ENCODE results near the gene KLHL12. TPM values are rescaled to one million over a fixed set of nuclear protein-coding genes. Genes with fewer than 3 reads are reported as not detected.

The KLHL12 gene
- total RNA-seq, 2 donors from 2014 or later, result 25.1 to 43.1 TPM

DNA sequence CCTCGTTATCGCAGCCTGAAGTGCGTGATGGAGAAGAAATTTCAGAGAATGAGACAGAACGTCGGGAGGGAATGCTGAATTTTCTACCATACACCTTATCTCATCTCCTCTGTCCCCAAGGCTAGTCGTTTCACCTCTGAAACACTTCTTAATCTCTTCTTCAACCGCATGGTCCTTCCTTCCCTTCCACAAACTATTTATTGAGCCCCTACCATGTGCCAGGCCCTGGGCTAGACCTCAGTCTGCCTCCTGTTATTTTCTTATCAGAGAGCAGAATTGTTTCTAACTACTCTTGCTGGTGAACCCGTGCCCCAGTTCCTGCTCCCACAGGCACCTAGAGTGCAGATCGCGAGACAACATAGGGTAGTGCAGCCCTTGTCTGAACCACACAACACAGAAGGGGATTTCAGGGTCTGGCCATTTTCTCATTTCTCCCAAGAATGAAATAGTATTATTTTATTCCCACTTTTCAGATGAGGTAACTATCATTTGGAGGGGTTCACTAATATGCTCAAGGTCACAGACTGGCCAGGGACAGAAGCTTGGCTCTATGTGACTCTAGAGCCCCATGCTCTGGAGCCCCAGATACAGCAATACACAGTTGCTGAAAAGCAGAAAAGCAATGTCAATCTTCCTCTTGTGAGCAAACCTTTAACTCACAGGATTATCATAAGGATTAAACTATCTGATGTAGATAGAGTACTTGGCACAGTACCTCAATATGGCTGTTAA lies 31.7 kb upstream of the KLHL12 start:
- Mint-ChIP-seq H3K4me1 (ENCODE audit: low read depth in 2 of 2) (peaks cover 24 to 30% of the 10 kb centered on the region in 2 donors), H3K4me3 (peak overlapping the region; percentile 85), H3K36me3 (no peaks in the 10 kb centered on the region), H3K9me3 (no peaks in the 10 kb centered on the region), H3K27me3 (no peaks in the 10 kb centered on the region), H3K27ac (peak overlapping the region; percentile 61 to 84)
- no peak for DNase-seq (ENCODE audit: low spot score)
- ATAC-seq, result no peak

DNA sequence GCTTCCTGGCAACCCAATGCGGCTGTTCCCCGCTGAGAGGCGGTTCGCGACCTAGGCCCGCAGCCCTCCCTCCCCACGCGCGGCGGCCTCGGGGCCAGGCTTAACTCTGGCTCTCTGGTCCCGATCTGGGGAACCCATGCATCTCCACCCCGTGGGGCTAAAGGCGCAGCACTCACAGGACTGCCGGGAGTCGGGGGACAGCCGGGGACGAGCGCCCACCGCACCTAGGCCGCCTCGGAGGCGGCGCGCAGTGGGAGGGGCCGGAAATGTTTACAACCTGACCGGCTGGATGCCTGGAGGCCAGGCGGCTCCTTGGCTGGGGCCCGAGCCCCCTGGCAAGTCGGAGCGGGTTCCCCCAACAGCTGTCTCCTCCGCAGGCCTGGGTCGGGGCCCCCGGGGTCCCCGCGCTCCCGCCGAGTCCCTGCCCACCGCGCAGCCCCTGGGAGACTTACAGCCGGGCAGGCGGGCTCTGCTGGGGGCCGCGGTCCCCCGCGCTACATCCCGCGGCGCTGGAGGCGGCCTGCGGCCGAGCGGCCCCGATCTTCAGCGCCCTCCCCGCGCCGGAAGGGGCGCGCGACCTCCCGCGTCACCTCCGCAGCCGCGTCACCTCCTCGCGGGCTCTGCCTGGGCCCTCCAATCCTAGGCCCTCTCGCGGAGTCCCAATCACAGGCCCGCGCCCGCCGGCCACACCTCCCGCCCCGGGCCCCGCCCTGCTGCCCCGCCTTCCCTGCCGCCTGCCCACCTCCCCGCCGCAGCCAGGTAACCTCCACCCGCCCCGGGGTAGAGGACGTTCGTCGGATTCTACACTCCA lies 30.9 kb upstream of the KLHL12 start, which contains the start of gene ADIPOR1:
ADIPOR1 (minus strand) TSS at position 580 of the 811 bp plus-strand sequence. CDS start 7,242 bp downstream, outside the sequence.
- H3K4me3 Mint-ChIP-seq, result peak within 1 kb of the TSS; percentile 85
- H3K27ac Mint-ChIP-seq, result peak within 1 kb of the TSS; percentile 61 to 84
- no peaks in the 10 kb centered on the region for H3K27me3 Mint-ChIP-seq
- DNase-seq (ENCODE audit: low spot score) (peak; percentile 94), ATAC-seq (peak; percentile 99 to 100)
- no peaks in the 10 kb centered on the region for H3K36me3 Mint-ChIP-seq
- no peaks in the 10 kb centered on the region for H3K9me3 Mint-ChIP-seq
- H3K4me1 Mint-ChIP-seq (ENCODE audit: low read depth in 2 of 2), result peaks cover 27 to 33% of the 10 kb centered on the region in 2 donors

DNA sequence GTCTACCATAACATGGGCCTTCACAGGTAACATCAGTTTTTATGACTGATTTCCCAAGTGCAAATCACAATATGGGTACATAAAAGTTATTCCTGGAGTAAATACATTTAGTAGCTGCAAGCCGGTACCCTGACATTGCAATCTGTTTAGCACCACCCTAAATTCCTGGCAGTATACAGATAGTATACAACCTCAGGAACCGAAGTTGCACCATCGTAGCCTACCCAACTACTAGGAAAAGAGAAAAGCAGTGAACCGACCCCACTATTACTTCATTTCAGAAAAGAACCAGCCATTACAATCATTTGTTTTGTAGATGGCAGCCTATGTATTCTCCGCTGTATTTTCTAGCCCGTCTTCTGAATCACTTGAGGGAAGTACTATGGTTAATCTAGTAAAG lies 29.9 kb upstream of the KLHL12 start:
- Mint-ChIP-seq H3K27me3 (no peaks in the 10 kb centered on the region), H3K27ac (peak overlapping the region; percentile 34 to 83), H3K36me3 (no peaks in the 10 kb centered on the region), H3K4me1 (ENCODE audit: low read depth in 2 of 2) (peaks cover 33 to 39% of the 10 kb centered on the region in 2 donors), H3K4me3 (peak overlapping the region; percentile 85), H3K9me3 (no peaks in the 10 kb centered on the region)
- no peak for ATAC-seq
- DNase-seq (ENCODE audit: low spot score), result no peak

DNA sequence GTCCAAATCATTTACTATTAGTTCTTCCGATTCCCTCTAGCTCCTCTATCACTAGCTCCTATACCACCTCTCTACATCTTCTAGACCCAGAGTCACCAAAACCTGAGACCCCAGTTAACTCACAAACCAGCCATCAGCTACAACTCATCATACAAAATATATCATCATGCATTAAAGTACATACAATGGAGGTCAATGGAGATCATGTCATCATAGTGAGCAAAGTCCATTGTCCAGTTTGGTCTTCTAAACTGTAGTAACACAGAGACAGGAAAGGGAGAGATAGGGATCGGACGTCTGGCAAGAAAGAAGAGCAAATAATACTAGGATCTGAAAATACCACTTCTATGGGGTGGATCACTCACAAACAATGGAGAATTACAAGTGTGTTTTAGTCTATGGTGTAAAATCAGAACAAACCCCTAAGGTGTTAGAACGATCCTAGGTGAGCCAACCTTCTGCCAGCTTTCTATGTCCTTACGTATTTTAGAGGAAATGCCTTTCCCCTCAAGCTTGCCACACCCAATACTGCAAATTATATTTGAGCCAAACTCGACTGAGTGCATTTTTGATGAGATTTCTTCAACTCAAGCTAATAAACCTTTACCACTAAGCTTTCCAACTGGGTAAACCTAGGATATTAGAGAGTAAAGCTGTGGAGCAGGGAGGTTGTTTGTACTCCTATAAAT lies 27.2 kb upstream of the KLHL12 start:
- no peak for DNase-seq (ENCODE audit: low spot score)
- H3K4me3 Mint-ChIP-seq, result no peak overlapping the region
- peaks cover 39 to 40% of the 10 kb centered on the region in 2 donors for H3K4me1 Mint-ChIP-seq (ENCODE audit: low read depth in 2 of 2)

DNA sequence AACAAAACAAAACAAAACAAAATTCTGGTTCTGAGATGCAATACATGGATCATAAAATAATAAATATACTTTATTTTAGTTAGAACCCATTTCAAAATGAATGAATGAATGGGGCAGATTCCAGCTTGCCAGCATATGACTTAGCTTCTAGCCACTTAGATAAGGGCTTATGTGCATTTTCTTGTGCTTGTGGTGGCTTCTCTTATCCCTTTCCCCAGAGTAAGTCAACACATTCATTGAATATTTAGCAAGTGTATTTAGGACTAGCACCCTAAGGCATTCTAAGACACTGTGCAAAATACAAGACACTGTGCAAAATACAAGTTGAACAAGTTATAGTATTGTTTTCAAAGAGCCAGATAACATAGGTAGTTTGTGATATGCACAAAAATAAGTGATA lies 26.4 kb upstream of the KLHL12 start:
- no peak for DNase-seq (ENCODE audit: low spot score)
- ATAC-seq, result no peak
- Mint-ChIP-seq H3K27me3 (no peaks in the 10 kb centered on the region), H3K9me3 (no peaks in the 10 kb centered on the region), H3K27ac (peak overlapping the region in 1 of 2 donors; percentile 26), H3K4me3 (no peak overlapping the region), H3K36me3 (peaks cover 9% of the 10 kb centered on the region), H3K4me1 (ENCODE audit: low read depth in 2 of 2) (peaks cover 33 to 35% of the 10 kb centered on the region in 2 donors)

More for the DNA sequence above, 27.2 kb upstream of the KLHL12 start:
- Mint-ChIP-seq H3K27ac (peak overlapping the region in 1 of 2 donors; percentile 5), H3K27me3 (no peaks in the 10 kb centered on the region), H3K9me3 (no peaks in the 10 kb centered on the region), H3K36me3 (peaks cover 6% of the 10 kb centered on the region)
- no peak for ATAC-seq

DNA sequence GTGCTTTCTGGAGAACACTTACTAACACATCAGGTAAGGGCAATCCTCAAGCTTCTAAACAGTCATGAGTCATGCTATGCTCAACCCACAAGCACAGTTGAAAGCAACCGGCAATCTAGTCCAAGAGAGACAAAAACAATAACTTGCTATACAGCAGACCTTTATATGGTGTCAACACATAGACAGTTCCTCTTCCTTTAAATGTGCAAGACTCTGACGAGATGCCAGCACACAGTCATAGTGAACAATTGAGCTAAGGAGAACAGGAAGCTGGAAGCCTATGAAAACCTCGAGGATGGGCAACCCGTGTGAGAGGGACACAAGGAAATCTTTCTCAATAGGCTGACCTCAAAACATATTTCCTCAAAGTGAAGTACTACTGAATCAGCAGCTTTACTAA lies 25.8 kb upstream of the KLHL12 start:
- no peak overlapping the region for H3K4me3 Mint-ChIP-seq

DNA sequence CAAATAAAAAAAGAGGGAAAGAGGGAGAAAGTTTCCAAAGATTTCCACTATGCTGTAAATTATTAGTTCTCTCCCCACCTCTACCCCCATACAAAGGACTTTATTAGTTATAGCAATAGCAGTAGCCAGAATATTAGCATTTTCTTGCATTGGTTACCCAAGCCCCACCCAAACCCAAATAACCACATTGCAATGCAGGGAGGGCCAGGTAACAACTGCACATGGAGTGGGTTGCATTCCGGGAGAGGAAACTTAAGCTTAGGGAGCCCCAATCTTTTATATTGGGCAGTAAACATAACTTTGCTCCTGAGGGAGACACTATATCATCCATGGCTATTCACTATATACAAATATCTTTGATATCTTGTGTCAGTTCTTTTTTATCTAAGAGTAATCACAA lies 25.1 kb upstream of the KLHL12 start:
- H3K9me3 Mint-ChIP-seq, result no peaks in the 10 kb centered on the region
- ATAC-seq (no peak), DNase-seq (ENCODE audit: low spot score) (no peak)
- peaks cover 28 to 30% of the 10 kb centered on the region in 2 donors for H3K4me1 Mint-ChIP-seq (ENCODE audit: low read depth in 2 of 2)
- H3K4me3 Mint-ChIP-seq, result no peak overlapping the region
- H3K36me3 Mint-ChIP-seq, result peaks cover 14% of the 10 kb centered on the region
- peak overlapping the region in 1 of 2 donors; percentile 26 for H3K27ac Mint-ChIP-seq
- H3K27me3 Mint-ChIP-seq, result no peaks in the 10 kb centered on the region

More for the DNA sequence above, 25.8 kb upstream of the KLHL12 start:
- H3K36me3 Mint-ChIP-seq, result peaks cover 14% of the 10 kb centered on the region
- ATAC-seq (peak; percentile 47 to 48), DNase-seq (ENCODE audit: low spot score) (no peak)
- no peaks in the 10 kb centered on the region for H3K9me3 Mint-ChIP-seq
- H3K27ac Mint-ChIP-seq, result peak overlapping the region; percentile 26 to 34
- peaks cover 32 to 34% of the 10 kb centered on the region in 2 donors for H3K4me1 Mint-ChIP-seq (ENCODE audit: low read depth in 2 of 2)
- no peaks in the 10 kb centered on the region for H3K27me3 Mint-ChIP-seq

DNA sequence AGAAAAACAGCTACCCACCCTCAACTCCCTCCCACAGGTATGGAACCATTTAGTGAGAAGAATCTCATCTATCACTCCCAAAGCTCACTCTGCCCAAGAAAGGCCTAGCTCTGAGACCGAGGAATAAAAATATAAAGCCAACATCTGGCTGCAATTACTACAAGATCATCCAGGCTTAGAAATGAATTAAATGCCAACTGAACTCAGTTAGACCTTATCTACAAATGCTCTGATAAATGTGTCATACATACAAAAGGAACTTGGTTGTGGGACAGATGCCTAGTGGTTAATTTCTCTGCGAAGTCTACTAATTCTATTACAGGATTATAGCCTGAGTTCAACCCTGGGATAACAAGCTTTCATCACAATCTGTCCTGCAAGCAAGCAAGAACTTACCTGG lies 24.4 kb upstream of the KLHL12 start:
- Mint-ChIP-seq H3K4me3 (no peak overlapping the region), H3K27me3 (no peaks in the 10 kb centered on the region), H3K36me3 (peaks cover 14% of the 10 kb centered on the region), H3K27ac (no peak overlapping the region), H3K9me3 (no peaks in the 10 kb centered on the region), H3K4me1 (ENCODE audit: low read depth in 2 of 2) (peaks cover 22 to 25% of the 10 kb centered on the region in 2 donors)
- ATAC-seq (no peak), DNase-seq (ENCODE audit: low spot score) (no peak)

DNA sequence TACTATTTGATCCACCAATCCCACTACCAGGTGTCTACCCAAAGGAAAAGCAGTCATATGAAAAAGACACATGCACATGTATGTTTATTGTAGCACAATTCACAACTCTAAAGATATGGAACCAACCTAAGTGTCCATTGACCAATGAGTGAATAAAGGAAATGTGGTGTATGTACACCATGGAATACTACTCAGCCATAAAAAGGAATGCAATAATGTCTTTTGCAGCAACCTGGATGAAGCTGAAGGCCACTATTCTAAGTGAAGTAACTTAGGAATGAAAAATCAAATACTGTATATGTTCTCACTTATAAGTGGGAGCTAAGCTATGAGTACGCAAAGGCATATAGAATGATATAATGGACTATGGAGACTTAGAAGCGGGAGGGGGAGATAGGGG lies 18.4 kb upstream of the KLHL12 start:
- ATAC-seq, result no peak
- H3K4me3 Mint-ChIP-seq, result no peak overlapping the region
- no peak overlapping the region for H3K27ac Mint-ChIP-seq
- DNase-seq (ENCODE audit: low spot score), result no peak
- peaks cover 45% of the 10 kb centered on the region for H3K36me3 Mint-ChIP-seq
- no peaks in the 10 kb centered on the region for H3K9me3 Mint-ChIP-seq
- no peaks in the 10 kb centered on the region for H3K27me3 Mint-ChIP-seq
- H3K4me1 Mint-ChIP-seq (ENCODE audit: low read depth in 2 of 2), result no peaks in the 10 kb centered on the region

DNA sequence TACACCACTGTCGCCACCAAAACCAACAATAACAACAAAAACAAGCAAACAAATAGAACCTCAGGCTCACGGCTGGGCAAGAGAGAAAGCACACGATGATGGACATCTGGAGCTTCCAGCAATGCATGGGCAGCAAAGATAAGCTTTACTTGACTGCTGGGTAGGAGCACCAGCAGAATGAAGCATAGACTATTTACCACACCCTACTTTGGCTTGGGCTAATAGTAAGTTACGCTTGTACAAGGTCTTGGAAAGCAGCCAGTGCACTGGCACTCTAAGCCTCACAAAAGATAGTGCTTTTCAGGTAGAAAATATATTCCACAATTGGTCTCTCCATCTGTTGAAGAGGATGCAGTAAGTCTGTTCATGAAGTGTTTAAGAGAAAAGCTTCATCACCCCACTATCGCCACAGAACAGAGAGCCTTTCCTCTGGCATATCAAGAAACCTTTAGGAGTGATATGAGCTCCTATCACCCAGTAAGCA lies 17.4 kb upstream of the KLHL12 start:
- no peak for DNase-seq (ENCODE audit: low spot score)
- peaks cover 40% of the 10 kb centered on the region for H3K36me3 Mint-ChIP-seq
- ATAC-seq, result no peak
- no peaks in the 10 kb centered on the region for H3K27me3 Mint-ChIP-seq
- no peaks in the 10 kb centered on the region for H3K4me1 Mint-ChIP-seq (ENCODE audit: low read depth in 2 of 2)
- H3K27ac Mint-ChIP-seq, result no peak overlapping the region
- no peak overlapping the region for H3K4me3 Mint-ChIP-seq
- no peaks in the 10 kb centered on the region for H3K9me3 Mint-ChIP-seq

DNA sequence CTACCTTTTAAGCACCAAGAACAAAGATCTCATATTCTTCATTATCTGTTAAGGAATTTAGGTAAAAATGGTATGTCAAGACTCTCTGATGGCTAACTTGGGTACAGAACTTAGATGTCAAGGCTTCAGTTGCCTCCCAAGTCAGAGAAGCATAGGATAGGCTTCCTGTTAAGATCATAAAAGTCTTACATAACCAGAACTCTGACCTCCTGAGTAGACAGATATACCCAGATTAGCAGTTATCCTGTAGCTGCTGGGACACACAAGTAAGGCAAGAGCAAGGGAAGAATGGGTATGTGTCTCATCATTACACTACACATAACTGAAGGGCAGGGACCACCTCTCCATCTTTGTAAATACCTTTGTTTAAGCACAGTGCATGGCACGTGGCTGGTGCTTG lies 15.4 kb upstream of the KLHL12 start:
- Mint-ChIP-seq H3K27me3 (no peaks in the 10 kb centered on the region), H3K36me3 (peaks cover 32% of the 10 kb centered on the region), H3K4me1 (ENCODE audit: low read depth in 2 of 2) (no peaks in the 10 kb centered on the region), H3K4me3 (no peak overlapping the region), H3K27ac (no peak overlapping the region), H3K9me3 (no peaks in the 10 kb centered on the region)
- no peak for DNase-seq (ENCODE audit: low spot score)
- ATAC-seq, result no peak

DNA sequence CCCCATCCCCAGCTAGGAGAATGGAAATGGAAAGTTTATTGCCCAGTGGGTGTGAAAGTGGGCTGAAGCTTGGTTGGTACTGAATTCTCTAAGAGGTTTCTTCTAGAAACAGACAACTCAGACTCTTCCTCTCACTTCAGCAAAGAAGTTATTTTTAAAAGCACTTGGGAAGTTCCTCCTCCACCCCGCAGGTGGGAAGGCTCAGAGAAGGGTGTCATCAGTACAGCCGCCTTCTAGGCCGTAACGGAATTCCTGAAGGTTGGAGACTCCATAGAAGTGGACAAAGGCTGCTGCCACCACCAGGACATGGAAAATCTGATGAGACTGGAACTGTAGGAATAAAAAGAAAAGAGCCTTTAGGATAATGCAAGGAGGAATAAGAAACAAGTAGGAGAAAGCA lies 14.3 kb upstream of the KLHL12 start:
- Mint-ChIP-seq H3K27me3 (no peaks in the 10 kb centered on the region), H3K4me3 (no peak overlapping the region), H3K4me1 (ENCODE audit: low read depth in 2 of 2) (no peaks in the 10 kb centered on the region), H3K27ac (no peak overlapping the region), H3K9me3 (no peaks in the 10 kb centered on the region), H3K36me3 (peaks cover 32% of the 10 kb centered on the region)
- DNase-seq (ENCODE audit: low spot score), result no peak
- no peak for ATAC-seq

DNA sequence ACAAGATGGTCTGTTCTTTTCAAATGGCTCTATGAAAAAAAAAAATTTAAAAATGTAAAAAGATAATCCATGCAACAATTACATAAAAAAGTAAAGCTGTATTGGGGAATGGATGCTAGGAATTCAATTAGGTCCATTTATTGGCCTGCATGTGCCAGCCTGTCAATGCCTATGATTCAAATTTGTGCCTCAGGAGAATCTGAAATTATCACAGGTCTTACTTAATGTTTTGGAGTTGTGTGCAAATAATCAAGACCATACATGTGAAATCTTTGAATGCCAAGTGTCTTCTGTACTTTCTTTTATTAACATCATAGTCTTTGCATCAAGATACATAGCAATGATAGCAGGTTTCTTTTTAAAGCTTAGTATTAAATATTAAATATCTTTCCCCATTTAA lies 13.5 kb upstream of the KLHL12 start:
- Mint-ChIP-seq H3K27ac (no peak overlapping the region), H3K36me3 (peaks cover 31% of the 10 kb centered on the region), H3K9me3 (no peaks in the 10 kb centered on the region), H3K4me3 (no peak overlapping the region), H3K4me1 (ENCODE audit: low read depth in 2 of 2) (no peaks in the 10 kb centered on the region), H3K27me3 (no peaks in the 10 kb centered on the region)
- no peak for DNase-seq (ENCODE audit: low spot score)
- ATAC-seq, result no peak
